Hypothalamus (tissue), 51 donors: ENCODE results near the gene SPTLC3.

Experiments
- DNase-seq, 51 donors: peaks; one replicate each; lab custom pipeline; 2025; lab: John Stamatoyannopoulos, UW

SPTLC3 gene

GRCh38 chr20:13028673-13029072 lies 19.9 kb downstream of the SPTLC3 start:
- no peak for DNase-seq

DNA sequence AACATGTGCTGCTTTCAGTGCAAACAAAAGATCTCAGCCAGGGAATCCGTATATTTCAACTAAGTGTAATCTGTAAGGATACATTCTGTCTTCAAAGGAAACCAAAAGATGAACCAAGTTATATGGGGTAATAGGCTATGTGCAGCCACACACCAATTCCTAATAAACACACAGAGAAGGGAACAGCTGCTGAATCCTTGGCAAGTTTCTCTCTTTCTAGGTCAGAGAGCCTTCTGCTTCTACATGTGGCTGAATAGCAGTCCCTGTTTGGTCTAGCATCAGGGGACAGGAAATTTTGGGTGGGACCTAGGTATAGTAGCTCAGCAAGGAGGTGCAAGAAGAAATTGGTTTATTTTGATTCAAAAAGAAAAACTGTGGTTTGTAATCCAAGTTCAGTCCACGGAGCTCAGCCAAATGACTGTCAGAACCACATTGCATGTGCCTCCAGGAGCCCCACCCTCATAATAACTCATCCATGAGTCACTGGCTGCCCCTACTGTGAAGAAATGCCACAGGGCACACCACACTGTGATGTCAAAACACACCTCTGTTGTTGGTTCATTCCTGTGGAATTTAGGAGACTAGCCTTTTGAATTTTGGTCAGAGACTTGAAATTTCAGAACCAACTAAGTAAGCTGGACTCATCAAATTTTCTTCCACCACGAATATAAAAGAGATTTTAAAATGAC lies 21.1 kb downstream of the SPTLC3 start:
- peak in 1 of 51 donors; percentile 5 for DNase-seq

GRCh38 chr20:13031751-13032150 lies 23.0 kb downstream of the SPTLC3 start:
- no peak for DNase-seq

- no peak for DNase-seq
Observed at GRCh38 chr20:13034115-13034514, 25.3 kb downstream of the SPTLC3 start.

DNA sequence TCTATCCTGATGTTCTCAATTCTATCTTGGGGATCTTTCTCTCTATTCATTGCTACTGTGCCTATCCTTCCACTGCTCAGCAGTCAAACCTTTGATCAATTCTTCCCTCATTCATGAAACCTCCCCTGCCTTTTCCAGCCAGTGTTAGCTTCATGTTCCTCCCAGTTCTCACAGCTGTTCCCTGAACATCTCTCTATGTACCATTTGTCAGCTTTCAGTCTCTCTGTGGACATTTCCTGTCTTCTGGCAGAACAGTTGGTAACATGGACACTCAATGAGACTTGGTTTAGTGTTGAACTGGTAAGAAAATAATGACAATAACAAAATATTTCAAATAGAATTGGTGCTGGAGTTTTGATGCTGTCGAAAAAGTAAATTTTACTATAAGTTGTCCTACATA lies 26.2 kb downstream of the SPTLC3 start:
- no peak for DNase-seq

DNA sequence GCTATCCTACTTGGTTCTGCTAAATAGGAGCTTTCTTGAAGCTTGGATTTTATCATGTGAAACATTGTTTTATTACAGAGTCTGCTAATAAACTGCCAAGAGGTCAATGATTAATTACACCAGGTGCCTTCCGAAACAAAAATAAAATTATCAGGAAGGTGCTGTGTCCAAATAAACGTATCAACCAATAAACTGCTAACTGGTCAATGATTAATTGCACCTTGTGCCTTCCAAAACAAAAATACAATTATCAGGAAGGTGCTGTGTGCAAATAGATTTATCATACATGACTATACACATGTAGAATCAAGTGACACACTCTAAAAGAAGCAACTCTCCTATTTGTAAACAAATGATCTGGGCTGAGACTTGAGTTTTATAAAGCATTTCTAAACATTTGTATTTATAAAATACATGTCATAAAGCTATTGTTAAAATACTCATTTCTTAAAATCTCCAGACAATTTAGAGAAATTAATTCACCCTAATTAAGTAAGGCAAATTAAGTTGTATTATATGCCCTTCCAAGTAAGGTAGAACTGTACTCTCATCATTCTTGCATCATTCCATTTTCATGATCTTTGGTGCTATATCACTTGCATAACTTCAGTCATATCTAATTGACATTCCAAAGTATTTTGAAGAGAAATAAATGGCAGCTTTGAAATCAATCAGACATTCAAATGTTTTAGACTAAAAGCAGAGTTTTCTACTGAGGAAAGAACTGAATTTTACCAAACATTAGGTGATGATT lies 26.8 kb downstream of the SPTLC3 start:
- DNase-seq, result no peak

- no peak for DNase-seq
Observed at GRCh38 chr20:13037727-13038126, 29.0 kb downstream of the SPTLC3 start.

DNA sequence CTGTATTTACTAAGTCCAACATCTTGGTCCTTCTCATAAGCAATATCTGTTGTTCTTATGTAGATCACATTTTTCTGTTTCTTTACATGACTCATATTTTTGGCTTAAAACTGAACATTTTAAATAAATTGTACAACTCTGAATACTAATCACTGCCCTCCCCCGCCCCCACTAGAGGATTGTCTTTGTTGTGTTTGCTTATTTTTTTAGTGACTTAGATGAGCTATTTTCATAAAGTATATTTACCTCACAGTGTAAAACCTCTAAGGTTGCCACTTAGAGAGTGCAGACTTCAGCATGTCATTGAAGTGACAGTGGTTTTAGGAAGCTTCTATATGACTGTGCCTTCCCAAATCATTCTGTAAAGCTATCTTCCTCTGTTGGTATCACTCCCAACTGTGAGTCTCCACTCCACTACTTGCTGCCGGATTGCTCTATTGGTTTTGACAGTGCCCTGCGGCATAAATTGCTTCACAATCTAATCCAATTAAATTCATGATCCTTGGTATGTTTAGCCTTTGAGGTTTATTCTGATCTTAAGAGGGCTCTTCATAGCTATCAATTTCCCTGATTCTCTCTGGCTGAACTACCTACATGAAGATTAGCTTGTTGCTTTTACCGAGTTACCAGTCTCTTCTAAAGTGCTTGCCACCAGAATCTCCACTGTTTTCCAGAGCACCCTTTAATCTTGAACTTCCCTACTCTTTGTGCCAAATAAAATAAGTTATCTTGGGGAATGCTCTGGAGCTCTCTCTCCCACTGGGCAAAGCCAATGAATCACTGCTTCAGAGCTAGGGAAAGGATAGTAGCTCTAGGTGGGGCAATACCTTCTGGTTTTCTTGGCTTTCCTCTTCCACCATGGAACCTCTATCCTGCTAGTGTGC lies 33.0 kb downstream of the SPTLC3 start:
- no peak for DNase-seq

- no peak for DNase-seq
Observed at GRCh38 chr20:13042458-13042794, 33.7 kb downstream of the SPTLC3 start.

DNA sequence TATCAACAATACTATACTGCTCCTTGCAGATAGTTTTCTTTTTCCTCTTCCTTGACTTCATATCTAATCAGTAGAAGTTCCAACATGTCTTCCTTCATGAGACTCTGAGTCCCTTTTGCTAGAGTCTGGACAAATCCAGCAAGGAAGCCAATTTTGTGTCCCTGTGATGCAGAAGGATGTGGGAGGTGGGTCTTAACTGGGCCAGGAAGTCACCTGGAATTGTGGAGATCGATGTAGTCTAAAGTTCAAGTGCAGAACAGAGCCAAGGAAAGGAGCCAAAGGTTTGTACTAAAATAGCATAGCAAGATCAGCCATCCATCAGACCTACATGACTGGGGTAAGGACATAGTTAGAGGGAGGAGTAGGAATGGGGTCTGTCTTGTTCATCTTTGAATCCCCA lies 37.6 kb downstream of the SPTLC3 start:
- no peak for DNase-seq

DNA sequence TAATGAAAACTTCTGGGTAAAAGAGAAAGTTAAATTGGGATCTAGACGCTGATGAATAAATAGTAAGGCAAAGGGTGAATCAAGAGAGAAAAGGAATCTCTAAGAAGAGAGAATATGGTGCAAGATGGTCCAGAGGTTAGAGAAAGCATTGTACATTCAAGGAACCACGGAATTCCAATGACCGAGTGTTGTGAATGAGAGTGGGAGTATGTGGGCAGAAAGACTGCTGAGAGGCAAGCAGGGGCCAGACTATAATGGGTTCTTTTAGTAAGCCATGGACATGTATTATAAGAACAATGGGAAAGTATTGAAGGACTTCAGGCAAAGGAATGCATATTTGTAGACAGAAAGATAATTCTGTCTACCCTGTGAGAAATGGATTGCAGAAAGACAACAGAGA lies 45.2 kb downstream of the SPTLC3 start:
- no peak for DNase-seq

GRCh38 chr20:13058666-13059389 lies 50.1 kb downstream of the SPTLC3 start:
- no peak for DNase-seq

DNA sequence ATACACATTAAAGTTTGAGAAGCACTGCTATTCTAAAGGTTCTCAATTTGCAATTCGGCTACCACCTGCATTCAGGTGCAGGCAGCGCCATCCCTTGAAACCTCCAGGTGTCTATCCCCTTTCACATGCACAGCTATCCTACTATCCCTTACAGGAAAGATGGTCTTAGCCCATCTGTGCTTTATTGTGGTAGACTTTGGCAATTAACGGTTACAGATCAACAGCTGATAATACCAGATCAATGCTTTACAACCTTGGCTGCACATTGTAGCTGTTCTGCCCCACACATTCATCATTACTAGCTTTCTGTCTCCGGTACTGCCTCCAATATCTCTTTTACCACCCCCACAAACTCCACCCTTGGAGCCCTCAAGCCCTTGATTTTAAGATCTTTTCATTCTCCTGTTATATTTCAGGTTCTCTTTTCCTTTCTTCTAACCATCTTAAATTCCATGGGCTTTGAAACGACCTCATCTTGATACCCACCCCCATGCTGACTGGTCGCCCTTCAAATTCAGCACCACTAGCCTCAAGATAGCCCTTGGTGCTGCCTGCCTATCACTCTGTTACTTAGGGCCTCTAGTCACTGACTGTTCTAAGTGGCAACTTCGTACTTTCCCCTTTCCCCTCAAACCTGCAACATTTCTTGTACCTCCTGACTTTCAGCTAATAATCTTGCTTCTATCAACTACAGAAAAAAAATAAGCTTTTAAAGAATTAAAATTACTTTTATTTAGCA lies 50.8 kb downstream of the SPTLC3 start:
- DNase-seq, result no peak

DNA sequence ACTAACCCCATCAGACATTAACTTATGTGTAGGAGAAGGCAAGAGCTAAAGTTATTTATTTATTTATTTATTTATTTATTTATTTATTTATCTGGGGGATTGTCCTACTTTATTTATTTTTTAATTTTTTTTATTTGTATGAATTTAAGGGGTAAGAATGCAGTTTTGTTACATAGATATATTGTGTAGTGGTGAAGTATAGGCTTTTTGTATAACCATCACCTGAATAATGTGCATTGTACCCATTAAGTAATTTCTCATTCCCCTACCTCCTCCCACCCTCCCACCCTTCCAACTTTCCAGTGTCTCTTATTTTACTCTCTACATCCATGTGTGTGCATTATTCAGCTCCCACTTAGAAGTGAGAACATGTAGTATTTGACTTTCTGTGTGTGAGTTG lies 51.6 kb downstream of the SPTLC3 start:
- no peak for DNase-seq

DNA sequence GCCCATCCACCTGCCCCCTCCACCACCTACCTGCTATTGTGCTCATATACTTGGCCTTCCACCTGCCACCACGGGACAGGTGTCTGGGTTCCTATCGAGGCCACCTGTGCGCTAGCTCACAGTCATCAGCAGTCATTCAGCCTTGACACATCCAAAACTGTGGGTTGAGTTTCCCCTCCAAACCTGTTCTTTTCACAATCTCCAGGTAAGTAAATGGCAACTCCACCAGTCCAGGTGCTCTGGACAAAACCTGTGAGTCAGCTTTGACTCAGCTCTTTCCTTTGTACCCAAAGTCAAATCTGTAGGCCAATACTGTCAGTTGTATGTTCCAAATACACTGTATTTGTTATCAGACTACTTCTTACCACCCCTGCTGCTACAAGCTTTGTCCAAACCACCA lies 52.6 kb downstream of the SPTLC3 start:
- no peak for DNase-seq

DNA sequence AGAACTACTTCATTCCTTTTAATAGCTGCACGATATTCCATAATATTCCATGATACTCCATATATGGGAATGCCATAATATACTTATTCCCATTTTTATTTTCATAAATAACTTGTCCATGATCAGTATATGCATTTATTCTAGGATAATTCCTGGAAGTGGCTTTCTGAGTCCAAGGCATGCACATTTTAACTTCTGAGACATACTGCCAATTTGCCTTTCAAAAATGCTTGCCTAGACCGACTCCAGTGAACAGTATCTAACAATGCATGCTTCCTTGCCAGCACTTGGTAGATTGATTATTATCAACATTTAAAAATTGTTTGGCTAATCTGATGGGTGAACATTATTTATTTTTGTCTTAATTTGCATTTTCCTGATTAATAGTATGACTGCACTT lies 54.0 kb downstream of the SPTLC3 start:
- no peak for DNase-seq

GRCh38 chr20:13068336-13068735 lies 59.6 kb downstream of the SPTLC3 start:
- no peak for DNase-seq

- DNase-seq, result no peak
Observed at GRCh38 chr20:13081877-13082276, 73.1 kb downstream of the SPTLC3 start.

- no peak for DNase-seq
Observed at GRCh38 chr20:13082378-13082777, 73.6 kb downstream of the SPTLC3 start.

GRCh38 chr20:13085275-13085674 lies 76.5 kb downstream of the SPTLC3 start:
- no peak for DNase-seq
